Heart right ventricle (tissue), 16 donors: ENCODE results near the gene SON. TPM values are rescaled to one million over a fixed set of nuclear protein-coding genes. Genes with fewer than 3 reads are reported as not detected.

Experiments used
- ATAC-seq, 8 donors: fragments of 200-7000 bp; cut with Tn5 transposase; one replicate each; pipeline ENCODE4 v1.9.1; 2020; ENCODE audit warnings: mild to moderate bottlenecking in 8 of 8, moderate library complexity in 8 of 8, moderate number of reproducible peaks in 1 of 8
- DNase-seq, 2 donors: peaks; one replicate each; pipeline ENCODE4 v3.0.0-alpha.2; 2020
- H3K27ac ChIP-seq, 10 donors: fragments of 200-600 bp; sonication (generic) in 2 of 10; one replicate each; pipeline versions ENCODE4 v1.5.0 to v1.8.0; 2020 to 2022; ENCODE audit warnings: mild to moderate bottlenecking in 3 of 10
- H3K27me3 ChIP-seq, 7 donors: fragments of 200-600 bp; one replicate each; pipeline ENCODE4 v1.8.0; 2021 to 2022; ENCODE audit warnings: mild to moderate bottlenecking in 2 of 7
- H3K36me3 ChIP-seq, 9 donors: fragments of 200-600 bp; sonication (generic) in 1 of 9; one replicate each; pipeline versions ENCODE4 v1.5.0 to v1.8.0; 2020 to 2022; ENCODE audit warnings: mild to moderate bottlenecking in 2 of 9
- H3K4me1 ChIP-seq, 9 donors: fragments of 200-600 bp; sonication (generic) in 1 of 9; one replicate each; pipeline versions ENCODE4 v1.5.0 to v1.8.0; 2020 to 2022; ENCODE audit warnings: mild to moderate bottlenecking in 4 of 9
- H3K4me3 ChIP-seq, 10 donors: fragments of 200-600 bp; sonication (generic) in 2 of 10; one replicate each; pipeline versions ENCODE4 v1.5.0 to v1.8.0; 2020 to 2022; ENCODE audit warnings: mild to moderate bottlenecking in 7 of 10, moderate library complexity in 2 of 10
- H3K9me3 ChIP-seq, 11 donors: fragments of 200-600 bp in 10 of 11; sonication (generic) in 2 of 11; one replicate each; pipeline versions ENCODE4 v1.5.0 to v1.8.0; 2013 to 2022; ENCODE audit warnings: mild to moderate bottlenecking in 2 of 11, control low read depth in 1 of 11, moderate library complexity in 1 of 11
- CTCF ChIP-seq, 9 donors: fragments of 200-600 bp; sonication (generic) in 2 of 9; IDR thresholded peaks; one replicate each; pipeline versions ENCODE4 v1.5.0 to v1.8.0; 2021 to 2022; ENCODE audit warnings: antibody characterized with exemption in 9 of 9, mild to moderate bottlenecking in 5 of 9, moderate library complexity in 1 of 9
- WGBS, 2 donors: extraction: QIAGEN DNeasy Blood & Tissue Kit; methylation state at CpG; one replicate each; pipeline ENCODE4 v1.1.7; 2013; ENCODE audit warnings: inconsistent platforms in 1 of 2; 5-methylcytosine and 5-hydroxymethylcytosine counted together
- intact Hi-C, 10 donors: fragments of 100-400 bp; cut with DNase I; formaldehyde crosslinking; loops; one replicate each; pipeline versions ENCODE4 v1.11.1 to v1.14.2; 2022
- polyA plus RNA-seq, 2 donors: library from polyadenylated mRNA; stranded (reverse); fragments of 200-250 nt; gene quantifications; one replicate each; pipeline ENCODE4 v1.2.3, GENCODE V29; 2013
- total RNA-seq, 10 donors: library from RNA; stranded (reverse); fragmentation: NEBNext Ultra II Directional in 3 of 10; extraction: Animal tissue kit (Norgen Biotek cat#: 25700) in 3 of 10; gene quantifications; one replicate each; pipeline versions ENCODE4 v1.2.1 to v1.2.4, GENCODE V29; 2021 to 2023
- donor health status: Arrhythmogenic right ventricular cardiomyopathy.
- donor health status: ischemic (EF 13 %, LVEDD 7.1; RV severe dilation, severe dysfunction).
- donor health status: healthy with polysubstance abuse.
- donor health status: DM: no; HTN: yes; CAD: no.
- donor health status: DM: no; HTN: no; CAD: no.
- donor health status: ischemic (EF 25% LVEDD 6.9; RV normal size, moderate dysfunction).
- donor health status: ischemic (EF 25% LVEDD 5.7; RV mildly dilated, moderate dysfunction).
- donor health status: healthy.
- donor health status: DM: yes; HTN: yes; CAD: no.
- donor health status: Ischemic cardiomyopathy.
- donor health status: ischemic (EF 35%, LVEDD 5.7; RV mildly dilated, moderate dysfunction).
- donor health status: nonischemic (EF 11% LVEDD 7.7; RV severe dilation, severe dysfunction).
- donor health status: DM: yes; HTN: yes; CAD: no.
- donor health status: PGD.
- donor health status: ischemic (EF 29% LVEDD 5.4; RV normal size, mild dysfunction).
- donor health status: nonischemic (EF 23%, LVEDD 6.1; RV moderate dilation, normal function).

Gene SON
- total and polyA plus RNA-seq, 12 donors = 53.6 to 235 (median 156) TPM

GRCh38 chr21:33557447-33557846 is 14.6 kb downstream of the SON start:
- intact Hi-C loops = no loop called here
- TF ChIP-seq CTCF (IDR thresholded peaks at IDR 0.05) = no peak
- no peaks in the 10 kb centered on the region for H3K9me3 ChIP-seq
- peaks cover 4 to 70% (median 28%) of the 10 kb centered on the region in 9 donors for H3K4me1 ChIP-seq
- no peaks in the 10 kb centered on the region for H3K27me3 ChIP-seq
- H3K27ac ChIP-seq = no peak overlapping the region
- ATAC-seq (no peak), DNase-seq (no peak)
- peaks cover 8 to 100% (median 69%) of the 10 kb centered on the region in 9 donors for H3K36me3 ChIP-seq
- 96 to 97% methylated on average over 19 of the region's 19 CpGs for WGBS, 2 donors
- H3K4me3 ChIP-seq = no peak overlapping the region

DNA sequence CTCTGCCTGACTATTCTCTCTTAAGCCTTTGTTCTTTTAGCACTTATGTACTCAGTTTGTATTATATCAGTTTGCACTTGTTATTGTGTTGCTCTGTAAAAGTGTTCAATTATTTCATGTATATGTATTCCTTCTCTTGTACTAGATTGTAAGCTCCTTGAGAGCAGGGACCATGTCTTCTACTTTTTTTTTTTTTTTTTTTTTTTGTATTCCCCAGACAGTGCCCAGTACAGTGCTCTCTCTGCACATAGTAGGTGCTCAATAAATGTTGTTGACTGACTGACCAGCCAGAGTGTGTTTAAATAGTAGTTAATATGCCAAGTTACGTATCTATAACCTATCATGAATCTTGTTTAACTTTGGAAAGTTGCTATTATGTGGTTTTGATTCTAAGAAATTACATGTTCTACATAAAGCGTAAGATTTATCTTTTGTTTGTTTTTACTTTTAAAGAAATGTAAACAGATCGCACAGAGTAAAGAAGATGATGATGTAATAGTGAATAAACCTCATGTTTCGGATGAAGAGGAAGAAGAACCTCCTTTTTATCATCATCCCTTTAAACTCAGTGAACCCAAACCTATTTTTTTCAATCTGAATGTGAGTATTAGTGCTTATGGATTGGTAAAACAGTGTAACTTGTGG is 16.1 kb downstream of the SON start:
- Histone ChIP-seq H3K27ac (no peak overlapping the region), H3K4me1 (peaks cover 4 to 64% (median 28%) of the 10 kb centered on the region in 9 donors), H3K4me3 (no peak overlapping the region), H3K36me3 (peaks cover 0 to 100% (median 54%) of the 10 kb centered on the region in 9 donors), H3K27me3 (no peaks in the 10 kb centered on the region), H3K9me3 (no peaks in the 10 kb centered on the region)
- DNase-seq = no peak
- intact Hi-C loops = no loop called here
- 90 to 95% methylated on average over 4 of the region's 4 CpGs for WGBS, 2 donors
- TF ChIP-seq CTCF (IDR thresholded peaks at IDR 0.05) = no peak
- ATAC-seq = no peak

- H3K36me3 ChIP-seq = peaks cover 0 to 100% (median 45%) of the 10 kb centered on the region in 9 donors
- 87 to 91% methylated on average over 10 of the region's 10 CpGs for WGBS, 2 donors
Observed at GRCh38 chr21:33559813-33560212, 17.0 kb downstream of the SON start.

DNA sequence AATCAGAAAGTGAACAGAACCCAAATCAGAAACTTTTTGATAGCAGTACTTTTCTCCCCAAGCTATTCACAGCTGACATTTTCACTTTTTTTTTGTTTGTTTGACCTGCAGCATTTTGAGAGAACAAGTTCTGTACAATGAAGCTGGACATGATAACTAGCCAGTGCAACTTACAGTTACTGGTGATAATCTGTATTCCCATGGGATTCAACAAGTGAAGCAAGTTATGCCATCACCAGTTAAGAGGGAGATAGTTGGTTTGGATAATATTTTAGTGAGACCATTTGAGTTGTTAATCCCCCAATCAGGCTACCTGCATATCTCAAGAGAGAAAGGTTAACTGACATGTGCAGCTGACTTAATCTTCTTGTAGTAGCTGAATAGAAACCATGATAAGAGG is 18.1 kb downstream of the SON start:
- DNase-seq = no peak
- Histone ChIP-seq H3K9me3 (no peaks in the 10 kb centered on the region), H3K4me3 (no peak overlapping the region), H3K36me3 (peaks cover 0 to 100% (median 41%) of the 10 kb centered on the region in 9 donors), H3K27me3 (no peaks in the 10 kb centered on the region), H3K27ac (no peak overlapping the region), H3K4me1 (peaks cover 0 to 46% (median 21%) of the 10 kb centered on the region in 9 donors)
- ATAC-seq = no peak
- intact Hi-C loops = no loop called here
- no peak for TF ChIP-seq CTCF (IDR thresholded peaks at IDR 0.05)

More at GRCh38 chr21:33559813-33560212, 17.0 kb downstream of the SON start:
- TF ChIP-seq CTCF (IDR thresholded peaks at IDR 0.05) = no peak
- intact Hi-C loops = no loop called here
- H3K4me3 ChIP-seq = no peak overlapping the region
- DNase-seq (no peak), ATAC-seq (peak in 1 of 8 donors; percentile 44)
- H3K4me1 ChIP-seq = peaks cover 4 to 55% (median 28%) of the 10 kb centered on the region in 9 donors
- no peaks in the 10 kb centered on the region for H3K27me3 ChIP-seq
- no peaks in the 10 kb centered on the region for H3K9me3 ChIP-seq
- no peak overlapping the region for H3K27ac ChIP-seq
